Astrocyte (in vitro differentiated cells and primary cell): ENCODE measurements around the gene RAB3IP. TPM values are rescaled to one million over a fixed set of nuclear protein-coding genes. Genes with fewer than 3 reads are reported as not detected.

Experiments used
- DNase-seq: peaks from one replicate; pipeline ENCODE4 v3.0.0-alpha.2; 2010; ENCODE audit warnings: low read depth
- FAIRE-seq: peaks from 2 replicates; lab custom pipeline; 2011; peaks lifted over from hg19 to GRCh38; lab: Jason Lieb, UNC
- H2AFZ ChIP-seq: 2 replicates; pipeline ENCODE4 v1.6.0; 2012; ENCODE audit warnings: low read depth, low read length, inconsistent platforms
- H3K27ac ChIP-seq: 2 replicates; pipeline ENCODE4 v1.5.1; 2011; ENCODE audit warnings: low read depth, low read length, inconsistent platforms
- H3K27me3 ChIP-seq: 2 replicates; pipeline ENCODE4 v1.6.0; 2011; ENCODE audit warnings: low read length, inconsistent platforms; ENCODE audit not compliant: insufficient read depth
- H3K36me3 ChIP-seq: 2 replicates; pipeline ENCODE4 v1.5.1; 2011; ENCODE audit warnings: low read length, inconsistent platforms; ENCODE audit not compliant: insufficient read depth
- H3K4me1 ChIP-seq: 2 replicates; pipeline ENCODE4 v1.5.1; 2011; ENCODE audit warnings: low read length, inconsistent platforms; ENCODE audit not compliant: insufficient read depth
- H3K4me2 ChIP-seq: 2 replicates; pipeline ENCODE4 v1.6.0; 2012; ENCODE audit warnings: low read length, inconsistent platforms
- H3K4me3 ChIP-seq: 2 replicates; pipeline ENCODE4 v1.5.1; 2011; ENCODE audit warnings: low read depth, mild to moderate bottlenecking, low read length, inconsistent platforms; ENCODE audit not compliant: insufficient read depth
- H3K79me2 ChIP-seq: 2 replicates; pipeline ENCODE4 v1.6.0; 2012; ENCODE audit warnings: mild to moderate bottlenecking, low read length, inconsistent platforms; ENCODE audit not compliant: insufficient read depth
- H3K9ac ChIP-seq: 2 replicates; pipeline ENCODE4 v1.6.0; 2012; ENCODE audit warnings: mild to moderate bottlenecking, low read length, inconsistent platforms
- H3K9me3 ChIP-seq: 2 replicates; pipeline ENCODE4 v1.5.1; 2012; ENCODE audit warnings: low read depth, mild to moderate bottlenecking, low read length, inconsistent platforms; ENCODE audit not compliant: insufficient read depth
- H4K20me1 ChIP-seq: 2 replicates; pipeline ENCODE4 v1.6.0; 2012; ENCODE audit warnings: low read length, inconsistent platforms; ENCODE audit not compliant: insufficient read depth
- H3K27ac Mint-ChIP-seq: one replicate; pipeline ENCODE4 v1.8.0; 2021; ENCODE audit warnings: mild to moderate bottlenecking, mixed read lengths; ENCODE audit not compliant: unreplicated experiment
- H3K27me3 Mint-ChIP-seq: one replicate; pipeline ENCODE4 v1.8.0; 2021; ENCODE audit warnings: low read depth, mixed read lengths; ENCODE audit not compliant: unreplicated experiment
- H3K36me3 Mint-ChIP-seq: one replicate; pipeline ENCODE4 v1.8.0; 2021; ENCODE audit warnings: low read depth, mixed read lengths; ENCODE audit not compliant: unreplicated experiment
- H3K4me1 Mint-ChIP-seq: one replicate; pipeline ENCODE4 v1.8.0; 2021; ENCODE audit warnings: low read depth, mixed read lengths; ENCODE audit not compliant: unreplicated experiment
- H3K4me3 Mint-ChIP-seq: one replicate; pipeline ENCODE4 v1.8.0; 2021; ENCODE audit warnings: mild to moderate bottlenecking, moderate library complexity, mixed read lengths; ENCODE audit not compliant: unreplicated experiment
- H3K9me3 Mint-ChIP-seq: one replicate; pipeline ENCODE4 v1.8.0; 2021; ENCODE audit warnings: mild to moderate bottlenecking, mixed read lengths; ENCODE audit not compliant: unreplicated experiment
- CTCF ChIP-seq: IDR thresholded peaks from 2 replicates; pipeline ENCODE4 v1.5.1; 2011; ENCODE audit warnings: low read depth, mild to moderate bottlenecking, inconsistent platforms, low read length, moderate library complexity; ENCODE audit not compliant: insufficient read depth
- EZH2 ChIP-seq: IDR thresholded peaks from 2 replicates; pipeline ENCODE4 v1.6.1; 2012; ENCODE audit warnings: mild to moderate bottlenecking, low read length, inconsistent platforms; ENCODE audit not compliant: insufficient read depth
- total RNA-seq: library from RNA; stranded (reverse); gene quantifications from 2 replicates; pipeline ENCODE4 v1.2.1, GENCODE V29; 2021

The RAB3IP gene
- total RNA-seq, 1 donor from 2014 or later = 18.4 TPM

- Histone ChIP-seq H3K9ac (no peak overlapping the region), H3K27me3 (no peaks in the 10 kb centered on the region), H3K9me3 (no peaks in the 10 kb centered on the region), H3K27ac (no peak overlapping the region), H2AFZ (no peak overlapping the region), H3K36me3 (no peaks in the 10 kb centered on the region), H3K4me1 (no peaks in the 10 kb centered on the region), H3K79me2 (no peaks in the 10 kb centered on the region), H3K4me3 (no peak overlapping the region), H3K4me2 (no peak overlapping the region), H4K20me1 (no peaks in the 10 kb centered on the region)
- Mint-ChIP-seq H3K36me3 (no peaks in the 10 kb centered on the region), H3K27me3 (no peaks in the 10 kb centered on the region), H3K9me3 (no peaks in the 10 kb centered on the region), H3K4me1 (peaks cover 5% of the 10 kb centered on the region), H3K4me3 (no peak overlapping the region), H3K27ac (no peak overlapping the region)
- DNase-seq (no peak), FAIRE-seq (no peak)
- TF ChIP-seq CTCF = no peak
- no peak for TF ChIP-seq EZH2
These were observed 34.3 kb upstream of the RAB3IP start for GRCh38 chr12:69704357-69704756.

- Histone ChIP-seq H3K4me1 (no peaks in the 10 kb centered on the region), H3K4me2 (no peak overlapping the region), H3K79me2 (no peaks in the 10 kb centered on the region), H3K9ac (no peak overlapping the region), H3K36me3 (no peaks in the 10 kb centered on the region), H3K27me3 (no peaks in the 10 kb centered on the region), H4K20me1 (no peaks in the 10 kb centered on the region), H3K9me3 (no peaks in the 10 kb centered on the region), H3K4me3 (no peak overlapping the region), H2AFZ (no peak overlapping the region), H3K27ac (no peak overlapping the region)
- DNase-seq (no peak), FAIRE-seq (no peak)
- no peaks in the 10 kb centered on the region for H3K9me3 Mint-ChIP-seq
- H3K4me1 Mint-ChIP-seq = peaks cover 3% of the 10 kb centered on the region
- H3K36me3 Mint-ChIP-seq = no peaks in the 10 kb centered on the region
- no peaks in the 10 kb centered on the region for H3K27me3 Mint-ChIP-seq
- H3K27ac Mint-ChIP-seq = no peak overlapping the region
- TF ChIP-seq EZH2 (no peak), CTCF (peak; percentile 13)
- H3K4me3 Mint-ChIP-seq = no peak overlapping the region
These were observed 30.0 kb upstream of the RAB3IP start for GRCh38 chr12:69708649-69709048.

DNA sequence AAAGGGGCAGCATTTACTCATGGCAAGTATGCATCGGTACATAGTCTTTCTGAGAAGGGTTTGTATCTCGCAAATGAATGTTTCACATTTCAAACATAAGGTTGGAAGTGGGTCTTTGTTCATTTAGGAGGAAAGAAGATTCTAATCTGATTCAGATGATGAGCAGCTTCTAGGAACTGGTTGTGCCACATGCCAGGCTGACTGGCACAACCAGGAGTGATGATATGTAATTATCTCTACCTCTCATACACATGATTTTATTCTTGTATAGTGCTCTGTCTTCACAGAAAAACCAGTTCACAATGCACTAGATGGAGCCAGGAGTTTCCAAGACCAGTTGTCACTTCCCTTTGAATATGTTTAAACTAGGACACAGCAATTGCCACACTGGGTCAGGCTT lies 25.8 kb upstream of the RAB3IP start:
- Histone ChIP-seq H4K20me1 (no peaks in the 10 kb centered on the region), H3K4me2 (no peak overlapping the region), H3K9ac (no peak overlapping the region), H3K27me3 (no peaks in the 10 kb centered on the region), H3K4me3 (no peak overlapping the region), H3K79me2 (no peaks in the 10 kb centered on the region), H3K27ac (no peak overlapping the region), H3K36me3 (no peaks in the 10 kb centered on the region), H3K4me1 (no peaks in the 10 kb centered on the region), H3K9me3 (no peaks in the 10 kb centered on the region), H2AFZ (no peak overlapping the region)
- no peak for FAIRE-seq
- no peaks in the 10 kb centered on the region for H3K9me3 Mint-ChIP-seq
- DNase-seq = no peak
- no peaks in the 10 kb centered on the region for H3K36me3 Mint-ChIP-seq
- no peak for TF ChIP-seq EZH2
- TF ChIP-seq CTCF = no peak
- no peak overlapping the region for H3K27ac Mint-ChIP-seq
- H3K27me3 Mint-ChIP-seq = no peaks in the 10 kb centered on the region
- H3K4me3 Mint-ChIP-seq = no peak overlapping the region
- no peaks in the 10 kb centered on the region for H3K4me1 Mint-ChIP-seq
